Measurements from ENCODE around the gene KCTD10. TPM values are rescaled to one million over a fixed set of nuclear protein-coding genes. Genes with fewer than 3 reads are reported as not detected.
A peak's percentile ranks its signal among the peaks of the same experiment; 100 is the strongest.

Gene KCTD10
- total RNA-seq, 4 donors from 2014 or later = 90.7 to 115 (median 104) TPM

DNA sequence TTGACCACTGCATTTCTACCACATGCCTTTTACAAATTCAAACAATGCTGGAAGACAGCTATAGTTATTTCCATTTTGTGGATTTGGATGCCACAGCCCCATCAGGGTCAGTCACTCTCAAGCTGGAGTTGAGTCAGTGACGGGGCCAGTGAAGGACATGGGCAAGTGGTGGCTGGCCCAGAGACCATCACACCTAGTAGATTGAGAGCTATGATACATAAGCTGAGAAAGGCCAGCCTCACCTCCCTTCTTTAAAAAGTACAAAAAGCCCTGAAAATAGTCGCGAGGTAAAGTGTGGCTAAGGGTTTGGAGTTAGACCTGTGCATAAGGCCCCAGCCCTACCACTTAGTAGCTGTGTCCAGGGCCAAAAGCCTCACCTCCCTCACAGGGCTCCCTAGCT lies 4.1 kb downstream of the KCTD10 start:
- H3K36me3 ChIP-seq = peaks cover 0 to 42% (median 29%) of the 10 kb centered on the region in 4 donors
- TF ChIP-seq POLR2AphosphoS5 (IDR thresholded peaks at IDR 0.05) = no peak
- no peak for TF ChIP-seq POLR2A (IDR thresholded peaks at IDR 0.05; ENCODE audit: low read depth)
- TF ChIP-seq, protein P1, sequence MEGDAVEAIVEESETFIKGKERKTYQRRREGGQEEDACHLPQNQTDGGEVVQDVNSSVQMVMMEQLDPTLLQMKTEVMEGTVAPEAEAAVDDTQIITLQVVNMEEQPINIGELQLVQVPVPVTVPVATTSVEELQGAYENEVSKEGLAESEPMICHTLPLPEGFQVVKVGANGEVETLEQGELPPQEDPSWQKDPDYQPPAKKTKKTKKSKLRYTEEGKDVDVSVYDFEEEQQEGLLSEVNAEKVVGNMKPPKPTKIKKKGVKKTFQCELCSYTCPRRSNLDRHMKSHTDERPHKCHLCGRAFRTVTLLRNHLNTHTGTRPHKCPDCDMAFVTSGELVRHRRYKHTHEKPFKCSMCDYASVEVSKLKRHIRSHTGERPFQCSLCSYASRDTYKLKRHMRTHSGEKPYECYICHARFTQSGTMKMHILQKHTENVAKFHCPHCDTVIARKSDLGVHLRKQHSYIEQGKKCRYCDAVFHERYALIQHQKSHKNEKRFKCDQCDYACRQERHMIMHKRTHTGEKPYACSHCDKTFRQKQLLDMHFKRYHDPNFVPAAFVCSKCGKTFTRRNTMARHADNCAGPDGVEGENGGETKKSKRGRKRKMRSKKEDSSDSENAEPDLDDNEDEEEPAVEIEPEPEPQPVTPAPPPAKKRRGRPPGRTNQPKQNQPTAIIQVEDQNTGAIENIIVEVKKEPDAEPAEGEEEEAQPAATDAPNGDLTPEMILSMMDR (IDR thresholded peaks at IDR 0.05) = no peak
- no peak for TF ChIP-seq EP300 (IDR thresholded peaks at IDR 0.05)
- no peak for DNase-seq (ENCODE audit: extremely low spot score)
- no peaks in the 10 kb centered on the region for H3K27me3 ChIP-seq
- peaks cover 61 to 88% (median 83%) of the 10 kb centered on the region in 4 donors for H3K4me1 ChIP-seq
- intact Hi-C loops (cut with DNase I) = no loop called here
- no peaks in the 10 kb centered on the region for H3K9me3 ChIP-seq
- no peak overlapping the region for H3K4me3 ChIP-seq
- peak overlapping the region; percentile 31 to 99 (median 96) for H3K27ac ChIP-seq (replicated peaks in 1 of 4)
- WGBS = 92% methylated on average over 3 of the region's 3 CpGs

DNA sequence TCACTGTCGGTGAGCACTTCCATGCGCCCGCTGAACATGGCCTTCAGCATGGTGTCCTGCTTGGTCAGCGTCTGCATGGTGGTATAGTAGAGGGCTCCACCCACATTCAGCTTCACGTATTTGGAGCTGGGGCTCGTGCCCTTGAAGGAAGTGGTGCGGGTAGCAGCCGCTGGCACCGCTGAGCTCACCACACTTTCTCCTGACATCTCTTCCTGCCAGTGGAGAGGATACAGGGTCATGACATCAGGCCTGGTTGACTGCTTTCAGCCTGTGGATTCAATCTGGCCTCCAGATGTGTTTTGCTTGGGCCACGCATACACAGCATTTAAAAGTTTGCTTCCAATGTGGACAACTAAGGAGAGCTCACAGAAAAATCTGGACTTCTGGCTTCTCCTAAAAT lies 7.6 kb downstream of the KCTD10 start:
- Histone ChIP-seq H3K9me3 (no peaks in the 10 kb centered on the region), H3K4me3 (no peak overlapping the region), H3K27ac (replicated peaks in 1 of 4) (peak overlapping the region; percentile 35 to 98 (median 94)), H3K27me3 (no peaks in the 10 kb centered on the region), H3K4me1 (peaks cover 74 to 100% (median 97%) of the 10 kb centered on the region in 4 donors), H3K36me3 (peaks cover 0 to 73% (median 53%) of the 10 kb centered on the region in 4 donors)
- intact Hi-C loops (cut with DNase I) = no loop called here
- DNase-seq (ENCODE audit: extremely low spot score) = no peak
- TF ChIP-seq EP300 (IDR thresholded peaks at IDR 0.05) = no peak
- TF ChIP-seq POLR2AphosphoS5 (IDR thresholded peaks at IDR 0.05) = no peak
- TF ChIP-seq, protein P1 (IDR thresholded peaks at IDR 0.05) = no peak
- TF ChIP-seq POLR2A (IDR thresholded peaks at IDR 0.05; ENCODE audit: low read depth) = no peak
- 89% methylated on average over 3 of the region's 10 CpGs for WGBS

DNA sequence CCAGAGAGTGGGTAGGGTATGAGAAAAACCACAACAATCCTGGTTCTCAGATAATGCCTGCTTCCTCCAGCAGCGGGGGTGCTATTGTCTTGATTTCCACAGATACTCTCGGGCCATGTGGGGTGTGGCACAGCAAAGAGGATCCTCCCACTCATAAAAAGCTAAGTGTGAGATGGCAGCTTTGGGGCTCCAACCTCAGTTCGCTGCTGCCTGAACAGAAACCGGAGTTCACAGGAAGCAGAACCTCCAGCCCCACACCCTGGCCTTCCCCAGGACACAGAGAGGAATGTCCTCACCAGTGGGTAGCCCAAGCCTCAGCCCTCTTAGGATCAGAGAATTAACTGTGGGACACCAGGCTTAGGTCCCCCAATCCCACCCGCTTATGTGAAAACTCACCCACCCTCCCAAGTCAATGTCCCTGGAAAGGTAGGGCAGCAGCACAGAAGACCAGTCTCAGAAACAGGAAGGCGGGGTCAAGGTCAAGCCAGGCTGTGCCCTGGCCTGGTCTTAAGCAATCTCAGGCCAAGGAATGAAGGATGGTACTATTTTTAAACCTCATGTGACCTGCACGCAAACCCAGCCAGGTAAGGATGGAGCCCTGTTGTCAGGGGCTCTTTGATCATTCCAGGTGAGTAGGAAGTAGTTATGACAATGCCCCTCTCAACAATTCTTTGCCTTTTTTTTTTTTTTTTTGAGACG lies 9.0 kb downstream of the KCTD10 start:
- 64% methylated on average over 7 of the region's 8 CpGs for WGBS
- Histone ChIP-seq H3K36me3 (peaks cover 0 to 64% (median 48%) of the 10 kb centered on the region in 4 donors), H3K4me1 (peaks cover 79 to 100% (median 97%) of the 10 kb centered on the region in 4 donors), H3K4me3 (no peak overlapping the region), H3K27ac (replicated peaks in 1 of 4) (peak overlapping the region; percentile 91 to 98 (median 96)), H3K9me3 (no peaks in the 10 kb centered on the region), H3K27me3 (no peaks in the 10 kb centered on the region)
- intact Hi-C loops (cut with DNase I) = no loop called here
- TF ChIP-seq, protein P1 (IDR thresholded peaks at IDR 0.05) = no peak
- TF ChIP-seq POLR2AphosphoS5 (IDR thresholded peaks at IDR 0.05) (no peak), POLR2A (IDR thresholded peaks at IDR 0.05; ENCODE audit: low read depth) (no peak), EP300 (IDR thresholded peaks at IDR 0.05) (no peak)
- no peak for DNase-seq (ENCODE audit: extremely low spot score)

DNA sequence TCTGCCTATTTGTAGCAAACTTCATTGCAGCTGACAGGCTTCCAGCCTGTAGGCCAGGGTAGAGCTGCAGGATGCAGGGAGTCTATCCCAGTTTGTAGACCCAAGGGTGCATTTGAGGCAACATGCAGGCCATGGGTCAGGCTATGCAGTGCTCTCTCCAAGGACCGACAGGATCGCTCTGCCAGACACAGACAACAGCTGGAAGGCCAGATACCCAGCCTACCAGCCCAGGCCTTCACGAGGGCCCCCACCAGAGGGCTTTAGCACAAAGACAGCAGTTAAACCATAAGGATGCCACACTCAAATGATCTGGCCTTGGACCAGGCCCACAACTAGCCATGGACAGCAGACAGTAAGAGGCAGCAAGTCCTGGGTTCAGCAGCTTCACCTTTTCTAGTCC lies 10.3 kb downstream of the KCTD10 start:
- intact Hi-C loops (cut with DNase I) = no loop called here
- TF ChIP-seq POLR2A (IDR thresholded peaks at IDR 0.05; ENCODE audit: low read depth) (no peak), EP300 (IDR thresholded peaks at IDR 0.05) (no peak), POLR2AphosphoS5 (IDR thresholded peaks at IDR 0.05) (no peak)
- TF ChIP-seq, protein P1 (IDR thresholded peaks at IDR 0.05) = no peak
- H3K4me1 ChIP-seq = peaks cover 91 to 100% (median 97%) of the 10 kb centered on the region in 4 donors
- no peaks in the 10 kb centered on the region for H3K9me3 ChIP-seq
- H3K4me3 ChIP-seq = no peak overlapping the region
- H3K27me3 ChIP-seq = no peaks in the 10 kb centered on the region
- peak overlapping the region; percentile 91 to 98 (median 96) for H3K27ac ChIP-seq (replicated peaks in 1 of 4)
- peaks cover 0 to 63% (median 46%) of the 10 kb centered on the region in 4 donors for H3K36me3 ChIP-seq
- no peak for DNase-seq (ENCODE audit: extremely low spot score)
- no CpG with 5 or more reads among the region's 3 CpGs for WGBS
